GM21515 (cell line): ENCODE results near the gene RHOC.

Experiments
- ATAC-seq: cut with Tn5 transposase; IDR thresholded peaks from one replicate; pipeline ENCODE4 v1.9.1; 2021; ENCODE audit not compliant: unreplicated experiment

RHOC gene

GRCh38 chr1:112718691-112719418 is 11.9 kb upstream of the RHOC start:
- no peak for ATAC-seq

DNA sequence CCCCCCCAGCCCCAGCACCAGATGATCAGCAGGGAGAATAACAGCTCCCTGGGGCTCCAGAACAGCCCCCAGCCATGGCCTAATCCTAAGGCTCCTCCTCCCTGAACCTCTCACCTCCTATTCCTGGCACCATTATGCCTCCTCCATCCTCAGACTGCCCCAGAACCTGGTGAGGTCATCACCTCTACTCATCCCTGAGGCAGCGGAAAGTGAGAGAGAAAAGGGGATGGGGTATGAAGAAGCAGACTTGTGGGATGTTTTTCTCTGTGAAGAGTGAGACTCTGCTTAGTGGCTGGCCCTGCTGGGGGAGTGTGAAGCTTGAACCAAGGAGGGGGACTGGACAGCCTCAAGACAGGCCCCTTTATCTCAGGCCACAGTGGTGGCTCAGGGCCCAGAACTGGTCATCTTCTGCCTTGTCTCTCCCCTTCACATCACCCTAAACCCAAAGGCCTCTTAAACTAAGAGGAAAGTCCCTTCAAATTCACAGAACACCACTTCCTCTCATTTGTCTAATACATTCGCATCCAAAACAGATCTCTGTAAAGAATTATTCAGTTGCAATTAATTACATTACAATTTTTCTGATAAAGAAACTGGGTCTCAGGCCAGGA is 10.4 kb upstream of the RHOC start:
- ATAC-seq: no peak

DNA sequence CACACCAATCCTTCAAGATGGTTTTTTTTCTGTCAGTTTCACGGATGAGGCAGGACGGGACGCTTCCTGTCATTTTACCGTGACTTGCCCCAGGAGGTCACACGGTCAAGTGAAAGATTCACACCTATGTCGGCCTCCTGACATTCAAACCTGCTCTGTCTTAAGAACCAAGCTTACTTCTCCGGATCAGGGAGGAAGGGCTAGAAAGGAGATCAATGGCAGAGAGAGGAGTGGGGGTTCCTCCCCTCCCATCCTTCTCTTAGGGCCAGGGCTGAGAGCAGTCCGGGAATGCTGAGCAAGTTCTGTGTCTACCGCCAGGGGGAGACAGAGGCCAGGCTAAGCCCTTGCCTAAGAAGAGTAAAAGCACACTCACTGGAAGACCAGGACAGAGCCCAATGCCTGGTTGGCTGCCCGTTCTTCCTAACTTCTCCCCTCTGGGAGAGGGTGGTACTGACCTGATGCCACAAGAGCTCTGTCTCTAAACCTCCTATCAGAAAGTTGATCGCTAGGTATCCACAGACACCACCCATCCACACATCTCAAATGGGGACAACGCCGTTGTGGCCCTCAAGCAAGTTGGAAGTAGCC is 9.3 kb upstream of the RHOC start:
- ATAC-seq: peak; percentile 31

DNA sequence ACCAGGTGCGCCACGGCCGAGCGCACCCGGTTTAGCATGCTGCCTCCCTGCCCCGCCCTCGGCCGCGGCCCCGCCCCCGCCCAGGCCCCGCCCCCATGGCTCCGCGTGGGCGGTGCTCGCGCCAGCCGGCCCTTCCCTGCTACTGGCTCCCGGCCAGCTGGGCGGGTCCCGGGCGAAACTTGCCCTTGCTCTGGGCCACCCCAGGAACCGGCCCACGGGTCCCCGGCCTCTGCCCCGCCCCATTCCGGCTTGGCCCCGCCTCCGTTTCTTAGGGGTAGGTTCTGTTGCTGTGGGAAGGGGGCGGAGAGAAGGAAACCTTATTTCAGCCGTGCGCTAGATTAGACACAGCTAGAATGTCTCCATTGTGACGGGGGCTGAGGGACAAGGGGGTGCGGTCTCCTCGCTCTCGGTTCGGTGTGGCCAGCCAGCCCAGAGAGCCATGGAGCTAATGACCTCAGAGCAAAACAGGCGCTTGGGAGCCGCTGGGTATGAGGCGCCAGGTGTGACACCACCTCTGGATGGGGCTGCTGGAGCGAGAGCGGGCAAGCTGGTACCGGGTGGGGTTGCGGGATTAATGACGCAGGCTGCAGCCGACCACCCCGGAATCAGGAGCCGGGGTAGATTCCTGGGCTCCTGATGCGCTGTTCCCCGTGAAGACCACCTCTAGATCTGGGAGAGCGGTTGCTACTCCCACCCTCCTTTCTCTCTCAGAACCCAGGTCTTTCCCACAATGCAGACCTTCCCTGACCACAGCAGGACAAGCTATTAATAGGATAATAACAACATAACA is 8.5 kb upstream of the RHOC start, which contains the start of gene PPM1J:
PPM1J (minus strand) TSS at position 69 of the 790 bp plus-strand sequence; CDS start at position 38, 31 bp downstream.
- ATAC-seq: peak; percentile 73

DNA sequence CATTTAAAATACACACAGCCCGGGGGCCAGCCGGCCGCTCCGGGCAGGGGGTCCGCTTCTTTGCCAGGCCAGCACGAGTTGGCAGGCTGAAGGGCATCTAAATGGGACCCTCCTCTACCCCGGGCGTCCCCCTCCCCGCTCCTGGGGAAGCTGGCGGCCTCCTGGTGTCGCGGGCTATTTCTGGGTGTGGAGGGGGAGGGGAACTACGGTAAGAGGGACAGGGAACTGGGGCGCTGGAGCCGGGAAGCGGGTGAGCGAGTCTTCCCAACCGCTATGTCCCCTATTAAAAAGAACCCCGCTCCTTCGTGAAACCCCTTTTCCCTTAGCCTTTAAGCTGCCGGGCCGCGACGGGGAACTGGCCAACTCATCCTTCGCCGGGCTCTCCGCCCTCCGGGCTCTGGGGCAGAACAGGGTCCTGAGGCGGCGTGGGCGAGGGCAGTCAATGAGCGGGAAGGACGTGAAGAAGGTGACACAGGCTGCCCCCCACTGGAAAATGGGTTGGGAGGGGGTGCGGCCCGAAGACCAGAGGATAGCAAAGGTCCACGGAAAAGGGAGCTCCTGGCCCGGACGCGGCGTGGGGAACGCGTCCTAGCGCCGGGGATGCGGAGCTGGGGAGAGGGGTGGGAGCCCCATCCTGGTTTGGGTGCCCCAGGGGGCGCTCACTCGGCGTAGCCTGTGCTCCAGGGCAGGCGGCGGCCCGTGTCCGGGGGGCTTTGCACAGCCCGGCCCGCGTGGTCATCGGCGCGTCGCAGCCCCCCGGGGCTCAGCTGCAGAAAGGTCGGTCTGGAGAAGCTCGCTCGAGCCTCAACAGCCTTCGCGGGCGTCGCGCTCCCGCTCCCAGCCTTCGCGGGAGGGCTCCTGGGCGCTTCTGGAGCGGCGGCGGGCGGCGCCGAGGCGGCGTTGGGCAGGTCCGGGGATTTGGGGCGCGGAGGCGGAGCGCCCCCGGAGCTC is 7.7 kb upstream of the RHOC start:
- peak; percentile 12 for ATAC-seq

GRCh38 chr1:112713466-112714312 is 6.8 kb upstream of the RHOC start:
- peak; percentile 29 for ATAC-seq

- ATAC-seq: no peak
These were observed 5.8 kb upstream of the RHOC start for GRCh38 chr1:112712701-112713128.

- no peak for ATAC-seq
These were observed 5.3 kb upstream of the RHOC start for GRCh38 chr1:112712191-112712590.

GRCh38 chr1:112711670-112712069 is 4.7 kb upstream of the RHOC start:
- no peak for ATAC-seq

DNA sequence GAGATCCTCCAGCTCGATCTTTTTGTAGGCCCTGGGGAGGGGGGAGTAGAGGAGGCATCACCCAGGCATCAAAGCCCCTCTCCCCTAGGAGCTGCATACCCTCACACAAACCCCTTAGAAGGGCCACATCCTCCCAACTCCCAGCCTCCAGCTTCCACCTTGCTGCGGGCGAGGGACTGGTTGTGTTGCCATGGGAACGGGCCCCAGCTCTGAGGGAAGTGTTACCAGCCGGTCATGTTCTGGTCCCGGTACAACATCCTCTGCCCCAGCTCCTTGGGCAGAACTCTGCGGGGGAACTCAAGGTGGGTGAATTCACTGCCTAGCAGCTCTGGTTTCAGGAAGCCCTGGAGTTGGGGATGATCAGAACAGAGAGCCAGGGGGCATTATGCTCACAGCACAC is 4.1 kb upstream of the RHOC start:
- ATAC-seq: no peak

DNA sequence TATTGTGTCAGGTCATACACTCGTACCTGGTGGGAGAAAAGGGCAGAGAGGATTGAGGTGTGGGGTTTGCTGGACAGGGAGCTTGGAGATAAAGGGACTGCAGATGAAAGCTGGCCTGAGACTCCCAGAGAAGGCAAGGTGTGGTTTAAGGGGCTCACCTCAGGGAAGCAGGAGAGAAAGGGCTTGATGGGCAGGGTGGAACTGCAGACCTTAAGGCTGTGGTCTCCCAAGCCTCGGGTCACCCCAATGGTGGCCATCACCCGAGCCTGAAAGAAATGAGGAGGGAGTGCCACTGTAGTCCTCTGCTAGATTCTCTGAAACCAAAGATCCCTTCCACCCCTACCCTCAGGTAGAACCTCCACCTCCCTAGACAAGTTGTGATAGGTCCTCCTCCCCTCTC is 3.7 kb upstream of the RHOC start:
- no peak for ATAC-seq

DNA sequence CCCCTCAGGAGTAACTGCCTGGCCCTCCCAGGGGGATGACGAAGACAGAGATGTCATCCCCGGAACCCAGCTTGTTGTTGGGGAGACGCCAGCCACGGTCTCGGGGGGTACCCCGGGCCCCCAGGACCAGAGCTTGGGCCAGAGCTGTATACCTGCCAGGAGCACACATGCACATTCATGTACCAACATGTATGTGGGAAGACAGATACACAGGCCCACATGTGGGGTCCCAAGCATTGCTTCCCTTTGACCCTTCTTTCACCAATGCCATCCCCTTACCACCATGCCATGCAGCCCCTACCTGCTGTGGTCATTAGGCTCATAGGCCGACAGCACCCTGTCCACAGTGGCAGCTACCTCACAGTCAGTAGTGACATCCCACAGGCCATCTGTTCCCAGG is 3.2 kb upstream of the RHOC start:
- no peak for ATAC-seq

DNA sequence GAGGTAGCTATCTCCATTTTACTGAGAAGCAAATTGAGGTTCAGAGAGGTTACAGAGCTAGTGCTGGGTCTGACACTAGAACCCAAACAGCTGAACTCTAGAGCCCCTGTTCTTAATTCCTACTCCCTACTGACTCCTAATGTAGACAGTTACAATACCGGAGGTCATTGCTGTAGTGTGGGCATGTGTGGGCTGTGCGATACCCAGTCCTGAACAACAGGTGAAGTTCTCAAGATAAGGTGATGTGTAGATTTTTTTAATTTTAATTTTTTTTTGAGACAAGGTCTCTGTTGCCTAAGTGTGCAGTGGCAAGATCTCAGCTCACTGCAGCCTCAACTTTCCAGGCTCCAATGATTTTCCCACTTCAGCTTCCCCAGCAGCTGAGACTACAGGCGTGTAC is 1.6 kb upstream of the RHOC start:
- ATAC-seq: no peak

GRCh38 chr1:112708002-112708448 is 1.1 kb upstream of the RHOC start:
- no peak for ATAC-seq

DNA sequence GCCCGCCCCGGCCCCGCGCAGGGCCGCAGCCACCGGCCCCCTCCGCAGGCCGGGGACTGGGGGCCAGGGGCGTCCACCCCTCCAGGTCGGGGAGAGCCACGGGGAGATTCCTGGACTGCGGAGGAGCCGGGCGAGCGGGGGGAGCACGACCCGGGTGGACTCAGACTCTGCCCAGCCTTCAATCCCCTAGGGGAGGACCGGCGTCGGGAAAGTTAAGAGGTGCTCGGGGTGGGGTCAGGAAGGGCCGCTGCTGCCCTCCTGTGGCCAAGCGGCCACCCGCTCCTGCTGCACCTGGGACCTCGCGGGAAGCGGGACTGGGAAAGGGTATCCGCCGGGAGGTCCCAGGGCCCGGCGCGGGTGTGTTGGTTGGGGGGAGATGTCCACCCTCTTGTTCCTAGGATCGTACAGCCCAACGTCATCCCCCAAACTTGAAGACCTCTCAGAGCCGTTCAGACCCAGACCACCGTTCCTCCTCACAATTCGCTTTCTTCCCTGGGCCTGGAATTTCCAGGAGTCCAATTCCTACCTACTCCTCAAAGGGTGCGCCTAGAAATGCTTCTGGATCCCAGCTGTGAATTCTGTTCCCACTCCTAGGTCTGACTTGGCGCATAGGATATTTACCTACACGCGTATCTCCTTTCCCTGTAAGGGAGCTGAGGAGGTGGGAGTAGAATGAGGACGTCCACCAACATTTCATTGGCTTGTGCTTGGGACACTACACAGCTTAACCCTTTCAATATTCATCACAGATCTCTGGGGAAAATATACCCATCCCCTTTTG is 484 bp upstream of the RHOC start:
- ATAC-seq: peak; percentile 48

GRCh38 chr1:112704934-112705627 is 1.8 kb downstream of the RHOC start:
- ATAC-seq: peak; percentile 58

GRCh38 chr1:112704391-112704933 is 2.5 kb downstream of the RHOC start:
- no peak for ATAC-seq

DNA sequence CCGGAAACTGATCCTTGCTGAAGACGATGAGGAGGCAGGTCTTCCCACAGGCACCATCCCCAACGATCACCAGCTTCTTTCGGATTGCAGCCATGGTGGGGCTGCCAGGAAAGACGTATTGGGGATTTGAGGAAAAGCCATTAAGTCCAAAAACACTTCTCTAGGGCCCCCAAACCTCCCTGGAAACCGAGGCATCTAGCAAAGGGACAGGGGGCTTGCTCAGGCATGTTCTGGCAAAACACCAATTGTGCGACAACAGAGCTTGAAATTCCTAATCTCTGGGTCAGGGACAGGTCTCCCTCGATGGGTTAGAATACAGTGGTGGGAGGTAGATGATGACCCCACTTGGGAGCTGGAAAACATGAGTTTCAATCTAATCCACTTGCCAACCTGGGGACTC is 3.2 kb downstream of the RHOC start:
- no peak for ATAC-seq
